Pericardium fibroblast (primary cell): Measurements from ENCODE around the gene EIF3D. TPM values are rescaled to one million over a fixed set of nuclear protein-coding genes. Genes with fewer than 3 reads are reported as not detected.

ENCODE experiments used
- total RNA-seq: library from RNA; depleted of rRNA; stranded (reverse); fragments of >200 nt; gene quantifications from 2 replicates; pipeline ENCODE4 v1.2.3, GENCODE V29; 2015

The EIF3D gene, protein sequence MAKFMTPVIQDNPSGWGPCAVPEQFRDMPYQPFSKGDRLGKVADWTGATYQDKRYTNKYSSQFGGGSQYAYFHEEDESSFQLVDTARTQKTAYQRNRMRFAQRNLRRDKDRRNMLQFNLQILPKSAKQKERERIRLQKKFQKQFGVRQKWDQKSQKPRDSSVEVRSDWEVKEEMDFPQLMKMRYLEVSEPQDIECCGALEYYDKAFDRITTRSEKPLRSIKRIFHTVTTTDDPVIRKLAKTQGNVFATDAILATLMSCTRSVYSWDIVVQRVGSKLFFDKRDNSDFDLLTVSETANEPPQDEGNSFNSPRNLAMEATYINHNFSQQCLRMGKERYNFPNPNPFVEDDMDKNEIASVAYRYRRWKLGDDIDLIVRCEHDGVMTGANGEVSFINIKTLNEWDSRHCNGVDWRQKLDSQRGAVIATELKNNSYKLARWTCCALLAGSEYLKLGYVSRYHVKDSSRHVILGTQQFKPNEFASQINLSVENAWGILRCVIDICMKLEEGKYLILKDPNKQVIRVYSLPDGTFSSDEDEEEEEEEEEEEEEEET
- total RNA-seq: 263 and 280 TPM in 2 replicates

DNA sequence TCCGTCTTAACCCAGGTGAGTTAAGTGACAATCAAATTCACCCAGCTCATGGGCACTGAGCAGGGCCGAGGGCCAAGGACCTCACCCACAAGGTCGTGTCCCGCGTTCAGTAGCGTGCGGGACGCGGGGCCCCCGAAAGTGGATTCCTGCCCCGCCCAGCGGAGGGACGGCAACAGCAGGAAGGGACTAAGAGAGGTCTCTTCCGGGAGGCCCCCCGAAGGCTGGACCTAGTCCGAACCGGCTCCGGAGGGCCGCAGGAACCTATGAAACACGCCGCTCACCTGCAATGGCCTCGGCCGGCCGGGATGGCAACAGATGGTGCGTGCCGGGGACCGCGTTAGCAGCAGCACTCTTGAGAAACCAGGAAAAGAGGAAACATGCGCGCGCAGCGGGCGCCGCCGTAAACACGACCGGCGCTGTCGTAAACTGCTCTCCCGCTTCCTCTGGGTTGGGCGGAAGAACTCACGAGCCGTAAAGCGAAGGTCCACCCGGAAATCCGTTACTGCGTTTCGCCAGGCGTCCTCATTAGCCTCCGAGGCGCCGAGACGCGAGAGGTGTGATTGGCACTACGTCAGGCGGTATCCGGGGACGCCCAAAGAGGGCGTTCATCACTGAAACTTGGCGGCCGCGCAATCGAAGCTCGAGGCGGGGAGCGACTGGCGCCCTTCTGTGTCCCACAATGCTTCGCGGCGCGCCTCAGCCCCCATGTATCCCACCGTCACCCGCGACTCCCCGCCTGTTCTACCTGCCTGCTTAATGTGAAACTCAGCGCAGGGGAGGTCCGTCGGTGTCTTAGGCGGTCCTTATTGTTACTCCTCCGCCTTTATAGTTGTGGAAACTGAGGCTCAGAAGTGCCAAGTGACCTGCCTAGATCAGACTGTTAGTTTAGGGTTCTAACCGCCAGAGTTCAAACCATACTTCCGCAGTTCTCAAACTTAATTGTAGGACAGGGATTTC lies at the start of gene EIF3D:
EIF3D (minus strand) TSS at position 372 of the 957 bp plus-strand sequence. CDS start 3,045 bp downstream, outside the sequence.

GRCh38 chr22:36506637-36507517 lies 22.1 kb downstream of the EIF3D start, which contains the start of gene FOXRED2:
TSS of gene FOXRED2 (minus strand) at chr22:36507040. CDS start at chr22:36506422, 618 bp downstream.

DNA sequence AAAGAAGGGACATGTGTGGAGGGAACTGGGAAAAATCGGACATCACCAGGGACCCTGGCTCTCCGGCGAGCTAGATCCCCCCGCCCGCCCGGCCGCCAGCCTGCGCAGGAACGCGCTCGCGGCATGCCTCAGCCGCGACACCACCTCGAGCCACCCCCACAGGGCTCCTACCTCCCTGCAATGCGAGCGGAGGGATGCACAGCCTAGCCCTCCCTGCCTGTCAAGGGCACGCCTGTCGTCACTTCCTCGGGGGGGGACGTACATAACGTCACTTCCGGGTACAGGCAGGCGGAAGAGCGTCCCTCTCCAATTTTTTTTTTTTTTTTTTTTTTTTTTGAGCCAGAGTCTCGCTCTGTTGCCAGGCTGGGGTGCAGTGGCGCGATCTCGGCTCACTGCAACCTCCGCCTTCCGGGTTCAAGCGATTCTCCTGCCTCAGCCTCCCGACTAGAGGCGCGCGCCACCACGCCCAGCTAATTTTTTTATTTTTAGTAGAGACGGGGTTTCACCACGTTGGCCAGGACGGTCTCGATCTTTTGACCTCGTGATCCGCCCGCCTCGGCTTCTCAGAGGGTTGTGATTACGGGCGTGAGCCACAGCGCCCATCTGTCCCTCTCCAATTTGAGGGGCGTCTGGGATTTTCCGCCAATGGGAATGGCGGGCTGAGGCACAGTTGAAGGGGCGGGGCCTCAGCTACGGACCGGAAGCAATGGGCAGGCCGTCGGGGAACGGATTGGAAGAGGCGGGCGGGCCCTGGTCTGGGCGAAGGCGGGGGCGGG lies 47.4 kb downstream of the EIF3D start, which contains the start of gene TXN2:
TXN2 (minus strand) TSS at position 248 of the 776 bp plus-strand sequence. CDS start 803 bp downstream, outside the sequence.

Other genes starting within 250 kb of the EIF3D start
- gene MYH9, start 141.2 kb downstream of the EIF3D start, total RNA-seq: 215 and 459 TPM in 2 replicates
- gene TXN2, start 47.5 kb downstream of the EIF3D start, total RNA-seq: 66.7 and 101 TPM in 2 replicates
- 11.7 and 18.0 TPM in 2 replicates for gene FOXRED2, start 22.1 kb downstream of the EIF3D start, total RNA-seq
- gene CACNG2, start 174.6 kb upstream of the EIF3D start, total RNA-seq: not detected in 2 replicates
- 15.4 and 24.2 TPM in 2 replicates for gene IFT27, start 247.0 kb upstream of the EIF3D start, total RNA-seq